ENCODE data around the gene TGM1.

Gene TGM1

GRCh38 chr14:24270537-24271133 lies 7.7 kb upstream of the TGM1 start:
- Mint-ChIP-seq H3K36me3 (ENCODE audit: low read depth) (peaks cover 10% of the 10 kb centered on the region), H3K27ac (peak overlapping the region; percentile 89), H3K27me3 (ENCODE audit: low read depth, poor library complexity) (peaks cover 6% of the 10 kb centered on the region), H3K9me3 (no peaks in the 10 kb centered on the region), H3K4me1 (peaks cover 22% of the 10 kb centered on the region), H3K4me3 (peak overlapping the region; percentile 87)
- no peak for DNase-seq
- TF ChIP-seq, protein P1, sequence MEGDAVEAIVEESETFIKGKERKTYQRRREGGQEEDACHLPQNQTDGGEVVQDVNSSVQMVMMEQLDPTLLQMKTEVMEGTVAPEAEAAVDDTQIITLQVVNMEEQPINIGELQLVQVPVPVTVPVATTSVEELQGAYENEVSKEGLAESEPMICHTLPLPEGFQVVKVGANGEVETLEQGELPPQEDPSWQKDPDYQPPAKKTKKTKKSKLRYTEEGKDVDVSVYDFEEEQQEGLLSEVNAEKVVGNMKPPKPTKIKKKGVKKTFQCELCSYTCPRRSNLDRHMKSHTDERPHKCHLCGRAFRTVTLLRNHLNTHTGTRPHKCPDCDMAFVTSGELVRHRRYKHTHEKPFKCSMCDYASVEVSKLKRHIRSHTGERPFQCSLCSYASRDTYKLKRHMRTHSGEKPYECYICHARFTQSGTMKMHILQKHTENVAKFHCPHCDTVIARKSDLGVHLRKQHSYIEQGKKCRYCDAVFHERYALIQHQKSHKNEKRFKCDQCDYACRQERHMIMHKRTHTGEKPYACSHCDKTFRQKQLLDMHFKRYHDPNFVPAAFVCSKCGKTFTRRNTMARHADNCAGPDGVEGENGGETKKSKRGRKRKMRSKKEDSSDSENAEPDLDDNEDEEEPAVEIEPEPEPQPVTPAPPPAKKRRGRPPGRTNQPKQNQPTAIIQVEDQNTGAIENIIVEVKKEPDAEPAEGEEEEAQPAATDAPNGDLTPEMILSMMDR (IDR thresholded peaks at IDR 0.05): no peak

DNA sequence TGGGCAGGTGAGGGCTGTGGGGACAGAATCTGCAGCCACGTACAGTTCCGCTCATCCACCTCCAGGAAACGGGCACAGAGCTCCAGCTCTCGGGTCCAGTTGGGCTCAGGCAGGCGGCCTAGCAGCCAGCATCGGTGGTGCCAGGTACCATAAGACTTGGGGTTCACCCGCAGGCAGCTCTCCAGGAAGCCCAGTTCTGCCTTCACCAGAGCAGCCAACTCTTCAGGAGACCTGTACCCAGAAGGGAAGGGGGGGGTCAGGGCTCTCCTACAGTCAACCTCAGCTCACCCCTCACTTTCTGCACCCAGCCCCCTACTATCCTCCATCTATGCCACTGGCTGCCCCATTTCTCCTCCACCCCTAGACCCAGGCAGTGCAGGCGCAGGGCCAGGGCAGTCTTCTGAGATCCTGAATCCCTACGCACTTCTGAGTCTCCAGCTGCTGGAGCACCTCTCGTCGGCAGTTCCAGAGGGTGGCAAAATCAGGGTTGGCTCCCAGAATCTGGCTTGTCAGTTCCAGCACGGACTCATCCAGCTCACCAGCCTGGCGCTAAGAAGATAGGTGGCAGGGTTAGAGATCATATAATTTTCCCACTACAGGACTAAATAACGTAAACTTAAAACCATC lies 7.0 kb upstream of the TGM1 start:
- H3K36me3 Mint-ChIP-seq (ENCODE audit: low read depth): peaks cover 10% of the 10 kb centered on the region
- H3K27me3 Mint-ChIP-seq (ENCODE audit: low read depth, poor library complexity): peaks cover 6% of the 10 kb centered on the region
- no peak for DNase-seq
- TF ChIP-seq, protein P1 (IDR thresholded peaks at IDR 0.05): no peak
- no peaks in the 10 kb centered on the region for H3K9me3 Mint-ChIP-seq
- H3K4me3 Mint-ChIP-seq: peak overlapping the region; percentile 87
- no peak overlapping the region for H3K27ac Mint-ChIP-seq
- H3K4me1 Mint-ChIP-seq: peaks cover 22% of the 10 kb centered on the region

GRCh38 chr14:24269368-24269767 lies 6.4 kb upstream of the TGM1 start:
- Mint-ChIP-seq H3K4me1 (peaks cover 22% of the 10 kb centered on the region), H3K9me3 (no peaks in the 10 kb centered on the region), H3K27me3 (ENCODE audit: low read depth, poor library complexity) (peaks cover 6% of the 10 kb centered on the region), H3K4me3 (no peak overlapping the region), H3K36me3 (ENCODE audit: low read depth) (peaks cover 10% of the 10 kb centered on the region), H3K27ac (peak overlapping the region; percentile 61)
- DNase-seq: no peak
- TF ChIP-seq, protein P1 (IDR thresholded peaks at IDR 0.05): no peak

- no peak overlapping the region for H3K27ac Mint-ChIP-seq
- TF ChIP-seq, protein P1 (IDR thresholded peaks at IDR 0.05): no peak
- H3K4me1 Mint-ChIP-seq: peaks cover 22% of the 10 kb centered on the region
- no peaks in the 10 kb centered on the region for H3K9me3 Mint-ChIP-seq
- peaks cover 6% of the 10 kb centered on the region for H3K27me3 Mint-ChIP-seq (ENCODE audit: low read depth, poor library complexity)
- H3K36me3 Mint-ChIP-seq (ENCODE audit: low read depth): peaks cover 10% of the 10 kb centered on the region
- no peak overlapping the region for H3K4me3 Mint-ChIP-seq
- DNase-seq: no peak
Measured at GRCh38 chr14:24268225-24268624, 5.2 kb upstream of the TGM1 start.

GRCh38 chr14:24267516-24267915 lies 4.5 kb upstream of the TGM1 start:
- Mint-ChIP-seq H3K27ac (no peak overlapping the region), H3K27me3 (ENCODE audit: low read depth, poor library complexity) (peaks cover 6% of the 10 kb centered on the region), H3K4me3 (no peak overlapping the region), H3K36me3 (ENCODE audit: low read depth) (peaks cover 10% of the 10 kb centered on the region), H3K4me1 (peaks cover 18% of the 10 kb centered on the region), H3K9me3 (no peaks in the 10 kb centered on the region)
- no peak for DNase-seq
- TF ChIP-seq, protein P1 (IDR thresholded peaks at IDR 0.05): no peak

Data from nephron progenitor cell (in vitro differentiated cells).